HL-60 (cell line): Measurements from ENCODE around the gene NOP9.

ENCODE experiments used
- DNase-seq, 2 experiments: peaks; one replicate each; pipeline ENCODE4 v3.0.0-alpha.2; 2010 to 2020; ENCODE audit warnings: low read depth in 1 of 2, low spot score in 1 of 2
- H3K27ac ChIP-seq: fragments of 250-450 bp; sonication (Bioruptor Pico); replicated peaks from 2 replicates; pipeline ENCODE4 v1.5.1; 2020; ENCODE audit warnings: mild to moderate bottlenecking, moderate library complexity
- H3K27me3 ChIP-seq: fragments of 250-450 bp; sonication (Bioruptor Pico); 2 replicates; pipeline ENCODE4 v1.5.1; 2021; ENCODE audit warnings: mild to moderate bottlenecking, moderate library complexity; ENCODE audit not compliant: insufficient read depth, poor library complexity, severe bottlenecking
- H3K4me3 ChIP-seq: replicated peaks from 2 replicates; pipeline ENCODE4 v1.5.1; 2011; ENCODE audit warnings: mild to moderate bottlenecking, control low read depth, low read length; ENCODE audit not compliant: insufficient read depth
- CTCF ChIP-seq: IDR thresholded peaks from one replicate; pipeline ENCODE4 v1.5.1; 2011; ENCODE audit warnings: low read length, control low read depth, inconsistent platforms; ENCODE audit not compliant: insufficient read depth
- GABPA ChIP-seq: IDR thresholded peaks from 2 replicates; pipeline ENCODE4 v1.6.1; 2012; ENCODE audit warnings: low read depth
- POLR2AphosphoS5 ChIP-seq: IDR thresholded peaks from 2 replicates; pipeline ENCODE4 v1.6.1; 2012; ENCODE audit warnings: low read depth
- REST ChIP-seq: IDR thresholded peaks from 2 replicates; pipeline ENCODE4 v1.6.1; 2012; ENCODE audit warnings: low read depth; ENCODE audit not compliant: insufficient replicate concordance
- SPI1 ChIP-seq: IDR thresholded peaks from 2 replicates; pipeline ENCODE4 v1.6.1; 2012; ENCODE audit warnings: low read depth, mild to moderate bottlenecking, borderline replicate concordance

Gene NOP9

DNA sequence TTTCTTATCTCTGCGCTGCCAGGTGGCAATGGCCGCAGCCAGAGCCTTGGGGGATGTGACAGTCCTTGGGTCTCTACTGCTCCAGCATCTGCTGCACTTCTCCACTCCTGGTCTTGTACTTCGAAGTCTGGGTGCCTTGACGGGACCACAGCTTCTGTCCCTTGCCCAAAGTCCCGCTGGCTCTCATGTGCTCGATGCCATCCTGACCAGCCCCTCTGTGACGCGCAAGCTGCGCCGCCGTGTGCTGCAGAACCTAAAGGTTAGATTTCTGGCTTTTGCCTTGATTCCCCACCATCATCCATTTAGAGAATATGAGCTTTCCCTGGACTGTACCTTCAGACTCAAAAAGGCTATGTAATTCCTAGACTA is 4.4 kb downstream of the NOP9 start:
- TF ChIP-seq CTCF (no peak), REST (no peak), GABPA (no peak), POLR2AphosphoS5 (no peak), SPI1 (no peak)
- no peak for DNase-seq
- H3K27ac ChIP-seq = no peak overlapping the region
- H3K4me3 ChIP-seq = no peak overlapping the region
- H3K27me3 ChIP-seq = no peaks in the 10 kb centered on the region

GRCh38 chr14:24307156-24307574 is 7.5 kb downstream of the NOP9 start:
- no peak overlapping the region for H3K4me3 ChIP-seq
- H3K27me3 ChIP-seq = no peaks in the 10 kb centered on the region
- no peak overlapping the region for H3K27ac ChIP-seq
- TF ChIP-seq CTCF = no peak
- no peak for TF ChIP-seq SPI1
- TF ChIP-seq GABPA = no peak
- no peak for TF ChIP-seq POLR2AphosphoS5
- no peak for TF ChIP-seq REST
- DNase-seq = no peak

DNA sequence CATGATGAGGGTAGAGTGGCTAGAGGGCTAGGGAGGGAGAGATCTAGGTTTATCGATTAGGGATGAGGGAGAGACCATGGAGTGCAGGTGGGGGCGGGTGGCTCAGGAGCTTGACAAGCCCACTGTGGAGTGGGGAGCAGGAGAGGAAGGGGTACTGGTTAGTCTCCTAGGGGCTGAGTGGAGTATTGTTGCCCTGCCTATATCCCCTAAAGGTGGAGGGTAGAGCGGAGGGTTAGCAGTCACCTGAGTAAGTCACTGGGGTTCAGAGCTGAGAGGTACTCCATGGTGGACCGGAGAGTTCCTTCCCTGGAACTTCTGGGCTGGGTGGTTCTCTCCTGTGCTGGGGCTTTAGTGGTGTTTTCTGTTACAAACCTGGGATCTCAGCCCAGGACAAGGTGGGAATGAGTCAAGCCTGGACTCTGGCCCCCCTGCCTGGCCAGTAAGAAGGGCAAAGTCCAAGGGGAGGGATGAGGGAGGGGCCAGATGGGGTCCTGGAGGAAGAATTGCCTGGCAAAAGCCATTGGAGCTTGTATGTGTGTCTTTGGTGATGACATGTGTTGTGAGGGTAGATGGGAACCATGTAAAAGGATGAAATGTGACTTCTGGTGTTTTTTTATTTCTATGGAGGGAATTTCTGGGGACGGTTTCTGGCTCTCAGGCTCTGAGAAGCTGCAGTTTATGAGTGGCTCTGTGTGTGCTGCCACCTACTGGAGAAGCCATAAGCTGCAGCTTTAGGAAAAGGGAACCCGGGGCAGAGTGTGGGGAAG is 8.1 kb downstream of the NOP9 start, which contains the start of gene CIDEB:
CIDEB (minus strand) TSS at position 403 of the 767 bp plus-strand sequence; CDS start at position 284, 119 bp downstream.
- Histone ChIP-seq H3K4me3 (no peak within 1 kb of the TSS), H3K27me3 (no peaks in the 10 kb centered on the region), H3K27ac (no peak within 1 kb of the TSS)
- TF ChIP-seq REST (no peak), GABPA (no peak), CTCF (peak; percentile 95), POLR2AphosphoS5 (no peak), SPI1 (peak; percentile 97)
- DNase-seq = peak in 1 of 2 experiments; percentile 80
